Parathyroid adenoma (tissue), 2 donors: ENCODE measurements around the gene CNTNAP2.

Source experiments
- H2AFZ ChIP-seq: fragments of 300-600 bp; sonication (generic); one replicate; pipeline ENCODE4 v1.7.0; 2017; ENCODE audit warnings: antibody characterized with exemption, mild to moderate bottlenecking
- H3K27ac ChIP-seq: fragments of 300-600 bp; sonication (generic); one replicate; pipeline ENCODE4 v1.7.0; 2017
- H3K27me3 ChIP-seq: fragments of 300-600 bp; sonication (generic); one replicate; pipeline ENCODE4 v1.7.0; 2017; ENCODE audit warnings: low read length; ENCODE audit not compliant: control insufficient read depth, insufficient read depth
- H3K36me3 ChIP-seq: fragments of 300-600 bp; sonication (generic); one replicate; pipeline ENCODE4 v1.7.0; 2017; ENCODE audit warnings: low read length; ENCODE audit not compliant: control insufficient read depth, insufficient read depth
- H3K4me1 ChIP-seq: fragments of 300-600 bp; sonication (generic); one replicate; pipeline ENCODE4 v1.7.0; 2017; ENCODE audit warnings: control low read depth
- H3K4me2 ChIP-seq: fragments of 300-600 bp; sonication (generic); one replicate; pipeline ENCODE4 v1.7.0; 2017; ENCODE audit warnings: low read length
- H3K4me3 ChIP-seq: fragments of 300-600 bp; sonication (generic); one replicate; pipeline ENCODE4 v1.7.0; 2017; ENCODE audit warnings: low read depth, low read length
- H3K79me2 ChIP-seq: fragments of 300-600 bp; sonication (generic); one replicate; pipeline ENCODE4 v1.7.0; 2017; ENCODE audit warnings: control low read depth
- H3K9ac ChIP-seq: fragments of 300-600 bp; sonication (generic); one replicate; pipeline ENCODE4 v1.7.0; 2017; ENCODE audit warnings: mild to moderate bottlenecking
- H3K9me3 ChIP-seq: fragments of 300-600 bp; sonication (generic); one replicate; pipeline ENCODE4 v1.7.0; 2017; ENCODE audit warnings: low read length; ENCODE audit not compliant: control insufficient read depth
- CTCF ChIP-seq: fragments of 300-600 bp; sonication (generic); IDR thresholded peaks from one replicate; pipeline ENCODE4 v1.7.0; 2017; ENCODE audit warnings: antibody characterized with exemption, mild to moderate bottlenecking
- donor health status: primary hyperparathyroidism.

Gene CNTNAP2

GRCh38 chr7:147443942-147444341 is 1327.3 kb downstream of the CNTNAP2 start:
- H3K27ac ChIP-seq = no peak overlapping the region
- H3K79me2 ChIP-seq = no peaks in the 10 kb centered on the region
- no peak overlapping the region for H3K4me2 ChIP-seq

DNA sequence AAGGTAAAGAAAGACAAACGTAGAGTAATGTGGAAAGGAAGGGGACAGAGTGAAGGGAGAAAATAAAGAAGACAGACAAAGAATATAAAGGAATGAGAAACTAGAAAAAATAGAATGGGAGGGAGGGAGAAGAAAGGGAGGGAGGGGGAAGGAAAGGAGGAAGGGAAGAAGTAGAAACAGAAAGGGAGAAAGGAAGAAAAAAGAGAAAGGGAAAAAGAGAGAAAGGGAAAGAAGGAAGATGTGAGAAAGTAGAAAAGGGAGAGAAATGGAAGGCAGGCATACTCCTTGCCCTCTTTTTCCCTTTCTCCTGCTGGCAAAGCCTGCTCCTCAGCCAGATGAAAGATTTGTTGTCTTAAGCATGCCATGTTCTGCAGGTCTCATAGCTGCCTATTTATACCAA is 1336.2 kb downstream of the CNTNAP2 start:
- Histone ChIP-seq H3K27me3 (no peaks in the 10 kb centered on the region), H3K4me1 (no peaks in the 10 kb centered on the region), H3K4me3 (no peak overlapping the region), H3K36me3 (no peaks in the 10 kb centered on the region), H3K79me2 (no peaks in the 10 kb centered on the region), H3K9ac (no peak overlapping the region), H2AFZ (no peak overlapping the region), H3K9me3 (no peaks in the 10 kb centered on the region), H3K27ac (no peak overlapping the region), H3K4me2 (no peak overlapping the region)
- TF ChIP-seq CTCF = no peak

More at GRCh38 chr7:147443942-147444341, 1327.3 kb downstream of the CNTNAP2 start:
- no peak for TF ChIP-seq CTCF
- no peaks in the 10 kb centered on the region for H3K4me1 ChIP-seq
- H3K9ac ChIP-seq = no peak overlapping the region
- H3K36me3 ChIP-seq = no peaks in the 10 kb centered on the region
- H3K9me3 ChIP-seq = no peaks in the 10 kb centered on the region
- no peak overlapping the region for H2AFZ ChIP-seq
- no peaks in the 10 kb centered on the region for H3K27me3 ChIP-seq
- H3K4me3 ChIP-seq = no peak overlapping the region

DNA sequence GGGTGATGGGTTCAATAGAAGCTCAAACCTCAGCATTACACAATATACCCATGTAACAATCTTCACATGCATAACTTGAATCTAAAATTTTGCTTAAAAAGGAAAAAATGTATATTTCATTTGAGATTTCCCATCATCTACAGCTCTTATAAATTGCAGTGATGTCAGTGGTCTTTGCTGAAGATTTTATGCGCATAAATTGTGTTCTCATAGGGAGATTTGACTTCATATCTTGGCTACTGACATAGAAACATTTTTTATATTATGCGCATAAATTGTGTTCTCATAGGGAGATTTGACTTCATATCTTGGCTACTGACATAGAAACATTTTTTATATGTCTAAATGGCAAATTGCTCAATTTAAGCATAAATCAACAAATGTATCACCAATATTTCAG is 1348.6 kb downstream of the CNTNAP2 start:
- H3K9me3 ChIP-seq = no peaks in the 10 kb centered on the region
- no peaks in the 10 kb centered on the region for H3K4me1 ChIP-seq
- no peak overlapping the region for H3K4me3 ChIP-seq
- no peaks in the 10 kb centered on the region for H3K36me3 ChIP-seq
- H2AFZ ChIP-seq = no peak overlapping the region
- H3K4me2 ChIP-seq = no peak overlapping the region
- TF ChIP-seq CTCF = no peak
- H3K27me3 ChIP-seq = no peaks in the 10 kb centered on the region
- H3K27ac ChIP-seq = no peak overlapping the region
- H3K9ac ChIP-seq = no peak overlapping the region
- no peaks in the 10 kb centered on the region for H3K79me2 ChIP-seq

- no peaks in the 10 kb centered on the region for H3K79me2 ChIP-seq
- no peak overlapping the region for H3K4me3 ChIP-seq
- no peak overlapping the region for H2AFZ ChIP-seq
- no peak for TF ChIP-seq CTCF
- no peak overlapping the region for H3K27ac ChIP-seq
- no peaks in the 10 kb centered on the region for H3K36me3 ChIP-seq
- no peaks in the 10 kb centered on the region for H3K27me3 ChIP-seq
- no peak overlapping the region for H3K4me2 ChIP-seq
- H3K9ac ChIP-seq = no peak overlapping the region
- H3K4me1 ChIP-seq = no peaks in the 10 kb centered on the region
- H3K9me3 ChIP-seq = no peaks in the 10 kb centered on the region
Observed at GRCh38 chr7:147472556-147472955, 1356.0 kb downstream of the CNTNAP2 start.

DNA sequence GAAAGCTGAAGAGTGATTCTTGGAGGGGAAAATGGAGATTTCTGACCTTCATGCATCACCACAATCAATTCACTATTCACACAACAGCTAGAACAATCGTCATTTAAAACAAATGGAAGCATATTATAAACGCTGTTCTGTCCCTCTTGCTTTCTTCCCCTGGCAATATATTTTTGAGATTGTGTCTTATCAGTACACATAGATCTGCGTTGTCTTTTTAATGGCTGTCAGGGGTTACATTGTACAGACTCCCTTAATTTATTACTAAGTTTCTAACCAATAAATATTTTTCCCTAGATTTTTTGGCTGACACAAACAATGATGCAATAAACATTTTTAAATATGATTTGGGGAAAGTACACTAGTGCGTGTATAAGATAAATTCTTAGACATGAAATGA is 1358.3 kb downstream of the CNTNAP2 start:
- no peak overlapping the region for H3K4me3 ChIP-seq
- no peaks in the 10 kb centered on the region for H3K36me3 ChIP-seq
- no peak for TF ChIP-seq CTCF
- no peaks in the 10 kb centered on the region for H3K79me2 ChIP-seq
- no peak overlapping the region for H3K9ac ChIP-seq
- no peaks in the 10 kb centered on the region for H3K4me1 ChIP-seq
- no peaks in the 10 kb centered on the region for H3K9me3 ChIP-seq
- no peak overlapping the region for H2AFZ ChIP-seq
- no peak overlapping the region for H3K4me2 ChIP-seq
- no peaks in the 10 kb centered on the region for H3K27me3 ChIP-seq
- no peak overlapping the region for H3K27ac ChIP-seq
